GM23338 (cell line): Measurements from ENCODE around the gene HLA-DQB1.

Source experiments
- CREB1 ChIP-seq: fragments of 250-450 bp; sonication (Bioruptor Pico); IDR thresholded peaks from 2 replicates; pipeline ENCODE4 v1.5.0; 2020; ENCODE audit warnings: low read depth, mild to moderate bottlenecking, moderate library complexity
- EZH2 ChIP-seq: fragments of 200-600 bp; sonication (generic); IDR thresholded peaks from one replicate; pipeline ENCODE4 v1.8.0; 2017; ENCODE audit warnings: antibody characterized with exemption, mild to moderate bottlenecking, low read depth; ENCODE audit not compliant: unreplicated experiment
- EZH2phosphoT487 ChIP-seq: fragments of 200-600 bp; sonication (generic); IDR thresholded peaks from one replicate; pipeline ENCODE4 v1.8.1; 2018; ENCODE audit warnings: antibody characterized with exemption; ENCODE audit not compliant: unreplicated experiment
- NANOG ChIP-seq: IDR thresholded peaks from 2 replicates; pipeline ENCODE4 v1.6.1; 2016; ENCODE audit warnings: antibody characterized with exemption, borderline replicate concordance
- POLR2AphosphoS5 ChIP-seq: IDR thresholded peaks from 2 replicates; pipeline ENCODE4 v1.6.1; 2016; ENCODE audit warnings: antibody characterized with exemption, low read depth
- TF ChIP-seq, protein P1 (sequence below), 2 experiments: fragments of 200-600 bp in 1 of 2; sonication (generic) in 1 of 2; conservative IDR thresholded peaks; 2 replicates each; pipeline versions ENCODE4 v1.5.1 to v1.6.1; 2016 to 2017; ENCODE audit warnings: antibody characterized with exemption in 2 of 2, low read depth in 2 of 2, mild to moderate bottlenecking in 2 of 2, moderate library complexity in 1 of 2
- TF ChIP-seq, protein P2 (sequence below): IDR thresholded peaks from one replicate; pipeline ENCODE4 v1.6.1; 2018; ENCODE audit warnings: antibody characterized with exemption; ENCODE audit not compliant: unreplicated experiment
- TF ChIP-seq, protein P3 (sequence below): IDR thresholded peaks from 2 replicates; pipeline ENCODE4 v1.6.1; 2016; ENCODE audit warnings: antibody characterized with exemption

DNA sequence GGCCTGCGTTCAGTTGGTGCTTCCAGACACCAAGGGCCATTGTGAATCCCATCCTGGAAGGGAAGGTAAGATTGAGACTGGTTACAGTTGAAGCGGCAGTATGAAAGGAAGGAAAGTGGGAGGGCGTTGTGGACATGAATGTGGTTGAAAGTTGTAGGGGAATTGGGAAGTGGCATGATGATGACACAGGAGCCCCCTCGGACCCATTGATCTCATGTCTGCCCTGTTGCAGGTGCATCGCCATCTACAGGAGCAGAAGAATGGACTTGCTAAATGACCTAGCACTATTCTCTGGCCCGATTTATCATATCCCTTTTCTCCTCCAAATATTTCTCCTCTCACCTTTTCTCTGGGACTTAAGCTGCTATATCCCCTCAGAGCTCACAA lies 23.7 kb downstream of the HLA-DQB1 start:
- TF ChIP-seq, protein P1, sequence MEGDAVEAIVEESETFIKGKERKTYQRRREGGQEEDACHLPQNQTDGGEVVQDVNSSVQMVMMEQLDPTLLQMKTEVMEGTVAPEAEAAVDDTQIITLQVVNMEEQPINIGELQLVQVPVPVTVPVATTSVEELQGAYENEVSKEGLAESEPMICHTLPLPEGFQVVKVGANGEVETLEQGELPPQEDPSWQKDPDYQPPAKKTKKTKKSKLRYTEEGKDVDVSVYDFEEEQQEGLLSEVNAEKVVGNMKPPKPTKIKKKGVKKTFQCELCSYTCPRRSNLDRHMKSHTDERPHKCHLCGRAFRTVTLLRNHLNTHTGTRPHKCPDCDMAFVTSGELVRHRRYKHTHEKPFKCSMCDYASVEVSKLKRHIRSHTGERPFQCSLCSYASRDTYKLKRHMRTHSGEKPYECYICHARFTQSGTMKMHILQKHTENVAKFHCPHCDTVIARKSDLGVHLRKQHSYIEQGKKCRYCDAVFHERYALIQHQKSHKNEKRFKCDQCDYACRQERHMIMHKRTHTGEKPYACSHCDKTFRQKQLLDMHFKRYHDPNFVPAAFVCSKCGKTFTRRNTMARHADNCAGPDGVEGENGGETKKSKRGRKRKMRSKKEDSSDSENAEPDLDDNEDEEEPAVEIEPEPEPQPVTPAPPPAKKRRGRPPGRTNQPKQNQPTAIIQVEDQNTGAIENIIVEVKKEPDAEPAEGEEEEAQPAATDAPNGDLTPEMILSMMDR (conservative IDR thresholded peaks at IDR 0.05; ENCODE audit: low read depth in 2 of 2) = no peak
- TF ChIP-seq EZH2phosphoT487 (no peak), POLR2AphosphoS5 (no peak), EZH2 (no peak), CREB1 (no peak), NANOG (no peak)
- TF ChIP-seq, protein P2, sequence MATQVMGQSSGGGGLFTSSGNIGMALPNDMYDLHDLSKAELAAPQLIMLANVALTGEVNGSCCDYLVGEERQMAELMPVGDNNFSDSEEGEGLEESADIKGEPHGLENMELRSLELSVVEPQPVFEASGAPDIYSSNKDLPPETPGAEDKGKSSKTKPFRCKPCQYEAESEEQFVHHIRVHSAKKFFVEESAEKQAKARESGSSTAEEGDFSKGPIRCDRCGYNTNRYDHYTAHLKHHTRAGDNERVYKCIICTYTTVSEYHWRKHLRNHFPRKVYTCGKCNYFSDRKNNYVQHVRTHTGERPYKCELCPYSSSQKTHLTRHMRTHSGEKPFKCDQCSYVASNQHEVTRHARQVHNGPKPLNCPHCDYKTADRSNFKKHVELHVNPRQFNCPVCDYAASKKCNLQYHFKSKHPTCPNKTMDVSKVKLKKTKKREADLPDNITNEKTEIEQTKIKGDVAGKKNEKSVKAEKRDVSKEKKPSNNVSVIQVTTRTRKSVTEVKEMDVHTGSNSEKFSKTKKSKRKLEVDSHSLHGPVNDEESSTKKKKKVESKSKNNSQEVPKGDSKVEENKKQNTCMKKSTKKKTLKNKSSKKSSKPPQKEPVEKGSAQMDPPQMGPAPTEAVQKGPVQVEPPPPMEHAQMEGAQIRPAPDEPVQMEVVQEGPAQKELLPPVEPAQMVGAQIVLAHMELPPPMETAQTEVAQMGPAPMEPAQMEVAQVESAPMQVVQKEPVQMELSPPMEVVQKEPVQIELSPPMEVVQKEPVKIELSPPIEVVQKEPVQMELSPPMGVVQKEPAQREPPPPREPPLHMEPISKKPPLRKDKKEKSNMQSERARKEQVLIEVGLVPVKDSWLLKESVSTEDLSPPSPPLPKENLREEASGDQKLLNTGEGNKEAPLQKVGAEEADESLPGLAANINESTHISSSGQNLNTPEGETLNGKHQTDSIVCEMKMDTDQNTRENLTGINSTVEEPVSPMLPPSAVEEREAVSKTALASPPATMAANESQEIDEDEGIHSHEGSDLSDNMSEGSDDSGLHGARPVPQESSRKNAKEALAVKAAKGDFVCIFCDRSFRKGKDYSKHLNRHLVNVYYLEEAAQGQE = no peak
- TF ChIP-seq, protein P3, sequence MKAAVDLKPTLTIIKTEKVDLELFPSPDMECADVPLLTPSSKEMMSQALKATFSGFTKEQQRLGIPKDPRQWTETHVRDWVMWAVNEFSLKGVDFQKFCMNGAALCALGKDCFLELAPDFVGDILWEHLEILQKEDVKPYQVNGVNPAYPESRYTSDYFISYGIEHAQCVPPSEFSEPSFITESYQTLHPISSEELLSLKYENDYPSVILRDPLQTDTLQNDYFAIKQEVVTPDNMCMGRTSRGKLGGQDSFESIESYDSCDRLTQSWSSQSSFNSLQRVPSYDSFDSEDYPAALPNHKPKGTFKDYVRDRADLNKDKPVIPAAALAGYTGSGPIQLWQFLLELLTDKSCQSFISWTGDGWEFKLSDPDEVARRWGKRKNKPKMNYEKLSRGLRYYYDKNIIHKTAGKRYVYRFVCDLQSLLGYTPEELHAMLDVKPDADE = no peak
